ENCODE data around the gene SELENOO.

- TF ChIP-seq POLR2A (IDR thresholded peaks at IDR 0.05), result no peak
- TF ChIP-seq, protein P1, sequence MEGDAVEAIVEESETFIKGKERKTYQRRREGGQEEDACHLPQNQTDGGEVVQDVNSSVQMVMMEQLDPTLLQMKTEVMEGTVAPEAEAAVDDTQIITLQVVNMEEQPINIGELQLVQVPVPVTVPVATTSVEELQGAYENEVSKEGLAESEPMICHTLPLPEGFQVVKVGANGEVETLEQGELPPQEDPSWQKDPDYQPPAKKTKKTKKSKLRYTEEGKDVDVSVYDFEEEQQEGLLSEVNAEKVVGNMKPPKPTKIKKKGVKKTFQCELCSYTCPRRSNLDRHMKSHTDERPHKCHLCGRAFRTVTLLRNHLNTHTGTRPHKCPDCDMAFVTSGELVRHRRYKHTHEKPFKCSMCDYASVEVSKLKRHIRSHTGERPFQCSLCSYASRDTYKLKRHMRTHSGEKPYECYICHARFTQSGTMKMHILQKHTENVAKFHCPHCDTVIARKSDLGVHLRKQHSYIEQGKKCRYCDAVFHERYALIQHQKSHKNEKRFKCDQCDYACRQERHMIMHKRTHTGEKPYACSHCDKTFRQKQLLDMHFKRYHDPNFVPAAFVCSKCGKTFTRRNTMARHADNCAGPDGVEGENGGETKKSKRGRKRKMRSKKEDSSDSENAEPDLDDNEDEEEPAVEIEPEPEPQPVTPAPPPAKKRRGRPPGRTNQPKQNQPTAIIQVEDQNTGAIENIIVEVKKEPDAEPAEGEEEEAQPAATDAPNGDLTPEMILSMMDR (IDR thresholded peaks at IDR 0.05), result no peak
Observed at GRCh38 chr22:50260801-50261614, 60.2 kb downstream of the SELENOO start.

Data from thyroid gland (tissue), 4 donors.